HG02884 (cell line): ENCODE data around the gene MYO9B.
"Not testable (repeated sequence)": the region's sequence is repeated elsewhere in the genome, so short reads cannot be mapped to it uniquely, and the experiment has no call there.

Experiments used
- ATAC-seq: cut with Tn5 transposase; IDR thresholded peaks from one replicate; pipeline ENCODE4 v1.9.1; 2021; ENCODE audit warnings: mild to moderate bottlenecking, moderate library complexity; ENCODE audit not compliant: unreplicated experiment

MYO9B gene

DNA sequence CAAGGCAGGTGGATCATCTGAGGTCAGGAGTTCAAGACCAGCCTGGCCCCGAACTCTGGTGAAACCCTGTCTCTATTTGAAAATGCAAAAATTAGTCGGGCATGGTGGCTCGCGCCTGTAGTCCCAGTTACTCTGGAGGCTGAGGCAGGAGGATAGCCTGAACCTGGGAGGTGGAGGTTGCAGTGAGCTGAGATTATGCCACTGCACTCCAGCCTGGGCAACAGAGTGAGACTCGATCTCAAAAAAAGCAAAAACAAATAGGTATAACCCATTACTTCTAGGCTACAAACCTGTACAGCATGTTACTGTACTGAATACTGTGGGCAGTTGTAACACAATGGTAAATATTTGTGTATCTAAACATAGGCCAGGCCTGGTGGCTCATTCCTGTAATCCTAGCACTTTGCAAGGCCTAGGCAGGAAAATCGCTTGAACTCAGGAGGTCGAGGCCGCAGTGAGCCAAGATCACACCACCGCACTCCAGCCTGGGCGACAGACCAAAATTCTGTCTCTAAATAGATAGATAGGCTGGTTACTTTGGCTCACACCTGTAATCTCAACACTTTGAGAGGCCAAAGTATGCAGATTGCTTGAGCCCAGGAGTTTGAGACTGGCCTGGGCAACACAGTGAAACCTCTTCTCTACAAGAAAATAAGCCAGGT is 63.5 kb downstream of the MYO9B start:
- no peak for ATAC-seq

DNA sequence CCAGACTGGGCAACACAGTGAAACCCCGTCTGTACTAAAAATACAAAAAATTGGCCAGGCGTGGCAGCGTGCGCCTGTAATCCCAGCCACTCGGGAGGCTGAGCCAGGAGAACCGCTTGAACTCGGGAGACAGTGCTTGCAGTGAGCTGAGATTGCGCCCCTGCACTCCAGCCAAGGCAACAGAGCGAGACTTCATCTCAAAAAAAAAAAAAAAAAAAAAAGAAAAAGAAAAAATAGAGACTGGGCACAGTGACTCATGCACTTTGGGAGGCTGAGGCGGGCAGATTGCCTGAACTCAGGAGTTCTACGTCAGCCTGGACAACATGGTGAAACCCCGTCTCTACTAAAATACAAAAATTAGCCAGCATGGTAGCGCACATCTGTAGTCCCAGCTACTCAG is 69.2 kb downstream of the MYO9B start:
- not testable (repeated sequence) for ATAC-seq

DNA sequence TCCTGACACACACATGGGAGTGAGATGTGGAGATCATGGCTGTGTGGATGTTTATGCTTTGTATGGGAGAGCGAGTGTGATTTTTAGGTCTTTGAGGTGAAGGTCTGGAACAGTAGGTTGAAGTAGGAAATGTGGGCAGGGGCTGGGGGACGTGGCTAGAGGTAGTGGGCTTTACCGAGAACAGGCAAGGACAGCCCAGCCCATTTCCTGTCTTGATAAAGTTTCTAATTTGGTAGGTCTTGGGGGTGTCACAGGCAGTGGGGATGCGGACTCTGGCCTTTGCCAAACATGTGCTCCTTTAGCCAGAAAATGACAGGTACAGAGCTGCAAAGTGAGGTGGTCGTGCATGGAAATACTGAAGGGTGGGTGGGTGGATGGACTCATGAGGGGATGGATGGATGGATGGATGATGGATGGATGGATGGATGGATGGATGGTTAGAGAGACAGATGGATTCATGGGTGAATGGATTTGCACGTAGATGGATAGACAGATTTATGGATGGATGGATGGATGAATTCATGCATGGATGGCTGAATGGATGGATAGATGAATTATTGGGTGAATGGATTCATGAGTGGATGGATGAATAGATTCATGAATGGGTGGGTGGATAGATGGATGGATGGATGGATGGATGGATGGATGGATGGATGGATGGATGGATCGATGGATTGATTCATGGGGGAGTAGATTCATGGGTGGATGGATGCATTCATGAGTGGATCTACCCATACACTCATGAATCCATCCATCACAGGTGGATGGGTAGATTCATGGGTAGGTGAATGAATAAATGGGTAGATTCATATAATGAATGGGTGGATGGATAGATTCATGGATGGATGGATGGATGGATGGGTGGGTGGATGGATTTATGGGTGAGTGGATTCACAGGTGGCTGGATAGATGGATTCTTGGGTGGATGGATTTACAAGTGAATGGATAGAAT is 70.2 kb downstream of the MYO9B start:
- no peak for ATAC-seq

DNA sequence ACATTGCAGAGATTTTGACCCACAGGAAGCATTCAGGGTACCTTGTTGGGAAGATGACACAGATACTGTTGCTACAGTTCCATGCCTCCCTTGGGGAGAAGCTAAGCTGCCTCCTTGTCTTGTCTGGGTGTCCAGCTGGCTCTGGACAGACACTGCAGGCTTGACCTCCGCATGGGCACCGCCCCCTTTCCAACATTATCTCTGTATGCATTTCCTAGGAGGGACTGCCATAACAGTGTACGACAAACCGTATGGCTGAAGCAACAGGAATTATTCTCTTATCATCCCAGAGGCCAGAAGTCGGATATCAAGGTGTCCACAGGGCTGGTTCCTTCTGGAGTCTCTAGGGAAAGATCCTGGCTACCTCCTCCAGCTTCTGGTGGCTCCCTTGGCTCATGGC is 72.6 kb downstream of the MYO9B start:
- ATAC-seq, result no peak

DNA sequence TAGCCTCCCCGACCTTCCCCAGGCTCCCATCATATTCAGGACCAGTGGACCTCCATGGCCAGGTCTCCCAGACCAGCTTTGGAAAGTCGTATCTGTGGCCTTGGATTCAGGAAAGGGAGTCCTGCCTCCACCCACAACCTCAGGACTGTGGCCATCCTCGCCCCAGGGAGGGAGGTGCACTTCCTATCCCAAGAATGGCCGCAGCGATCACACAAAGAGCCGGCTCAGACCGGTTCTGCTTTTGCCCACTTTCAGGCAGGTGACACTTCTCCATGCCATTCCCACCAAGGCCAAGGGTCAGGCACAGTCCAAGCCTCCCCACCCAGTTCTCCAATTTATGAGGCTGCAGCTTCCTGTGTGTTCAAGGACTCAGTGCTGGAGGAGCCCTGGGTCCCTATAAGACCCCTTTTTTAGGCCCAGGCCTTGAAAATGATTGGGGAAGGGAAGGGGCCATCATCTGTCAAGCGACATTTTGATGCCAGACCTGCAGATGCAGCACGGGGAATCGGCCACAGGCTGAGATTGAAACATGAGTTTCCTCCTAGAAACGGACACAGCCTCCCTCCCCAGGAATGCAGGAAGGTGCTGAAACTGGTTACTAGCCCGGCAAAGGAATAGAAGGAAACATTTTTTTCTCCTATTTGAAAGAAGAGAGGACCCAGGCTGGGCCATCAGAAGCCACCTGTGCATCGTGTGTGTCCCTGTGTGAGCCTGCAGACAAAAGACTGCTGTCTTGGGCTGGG is 74.0 kb downstream of the MYO9B start:
- ATAC-seq, result no peak

- ATAC-seq, result no peak
Measured at GRCh38 chr19:17153996-17154395, 78.4 kb downstream of the MYO9B start.

DNA sequence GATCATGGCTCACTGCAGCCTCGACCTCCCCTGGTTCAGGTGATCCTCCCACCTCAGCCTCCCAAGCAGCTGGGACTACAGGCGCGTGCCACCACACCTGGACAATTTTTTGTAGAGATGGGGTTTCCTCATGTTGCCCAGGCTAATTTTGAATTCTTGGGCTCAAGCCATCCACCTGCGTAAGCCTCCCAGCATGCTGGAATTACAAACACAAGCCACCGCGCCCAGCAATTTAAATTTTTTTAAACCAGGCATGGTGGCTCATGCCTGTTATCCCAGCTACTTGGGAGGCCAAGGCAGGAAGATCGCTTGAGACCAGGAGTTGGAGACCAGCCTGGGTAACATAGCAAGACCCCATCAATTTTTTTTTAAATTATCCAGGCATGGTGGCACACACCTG is 79.7 kb downstream of the MYO9B start:
- ATAC-seq, result no peak

DNA sequence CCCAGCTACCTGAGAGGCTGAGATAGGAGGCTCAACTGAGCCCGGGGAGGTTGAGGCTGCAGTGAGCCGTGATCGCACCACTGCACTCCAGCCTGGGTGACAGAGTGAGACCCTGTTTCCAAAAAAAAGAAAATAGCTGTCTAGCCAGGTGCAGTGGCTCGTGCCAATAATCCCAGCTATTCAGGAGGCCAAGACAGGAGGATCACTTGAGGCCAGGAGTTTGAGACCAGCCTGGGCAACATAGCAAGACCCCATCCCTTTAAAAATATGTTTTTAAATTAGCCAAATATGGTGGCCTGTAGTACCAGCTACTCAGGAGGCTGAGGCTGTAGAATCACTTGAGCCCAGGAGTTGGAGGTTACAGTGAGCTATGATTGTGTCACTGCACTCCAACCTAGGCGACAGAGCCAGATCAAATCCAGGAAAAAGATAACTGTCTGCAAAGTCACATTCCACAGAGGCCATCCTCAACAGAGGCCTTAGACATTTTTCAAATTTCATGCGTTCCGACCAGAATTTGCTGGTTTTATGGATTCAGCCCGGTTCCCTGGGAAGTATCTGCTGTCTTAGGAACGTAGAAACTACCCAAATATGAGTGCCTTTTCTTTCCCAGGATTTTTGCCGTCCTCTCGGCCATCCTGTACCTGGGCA is 80.8 kb downstream of the MYO9B start:
- ATAC-seq, result no peak

DNA sequence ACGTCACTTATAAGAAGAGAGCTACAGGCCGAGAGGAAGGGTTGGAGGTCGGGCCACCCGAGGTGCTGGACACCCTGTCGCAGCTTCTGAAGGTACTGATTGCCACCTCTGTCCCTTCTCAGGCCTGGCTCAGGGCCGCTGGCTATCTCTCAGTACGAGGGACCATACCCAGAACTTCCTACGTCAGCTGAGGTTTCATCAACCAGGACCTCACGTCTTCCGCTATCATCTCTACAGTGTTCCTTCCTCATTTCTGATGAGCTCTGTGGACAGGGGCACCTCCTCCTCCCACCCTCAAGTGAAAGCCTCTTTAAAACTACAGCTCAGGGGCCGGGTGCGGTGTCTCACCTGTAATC is 81.3 kb downstream of the MYO9B start:
- no peak for ATAC-seq

GRCh38 chr19:17158584-17158983 is 83.0 kb downstream of the MYO9B start:
- ATAC-seq, result no peak

- ATAC-seq, result no peak
Measured at GRCh38 chr19:17159466-17160393, 84.2 kb downstream of the MYO9B start.

DNA sequence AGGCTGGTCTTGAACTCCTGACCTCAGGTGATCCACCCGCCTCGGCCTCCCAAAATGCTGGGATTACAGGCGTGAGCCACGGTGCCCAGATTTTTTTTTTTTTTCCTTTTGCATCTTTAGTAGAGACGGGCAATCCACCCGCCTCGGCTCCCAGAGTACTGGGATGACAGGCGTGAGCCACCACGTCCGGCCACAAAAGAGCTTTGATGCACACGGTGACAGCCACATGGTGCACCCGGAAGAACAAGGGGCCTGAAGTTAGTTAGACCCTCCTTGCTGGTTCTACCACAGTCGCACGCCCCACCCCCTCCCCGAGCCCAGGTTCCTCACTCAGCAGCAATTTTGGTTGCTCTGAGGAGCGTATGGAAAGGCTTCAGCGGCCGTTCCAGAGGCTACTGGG is 85.3 kb downstream of the MYO9B start:
- no peak for ATAC-seq

DNA sequence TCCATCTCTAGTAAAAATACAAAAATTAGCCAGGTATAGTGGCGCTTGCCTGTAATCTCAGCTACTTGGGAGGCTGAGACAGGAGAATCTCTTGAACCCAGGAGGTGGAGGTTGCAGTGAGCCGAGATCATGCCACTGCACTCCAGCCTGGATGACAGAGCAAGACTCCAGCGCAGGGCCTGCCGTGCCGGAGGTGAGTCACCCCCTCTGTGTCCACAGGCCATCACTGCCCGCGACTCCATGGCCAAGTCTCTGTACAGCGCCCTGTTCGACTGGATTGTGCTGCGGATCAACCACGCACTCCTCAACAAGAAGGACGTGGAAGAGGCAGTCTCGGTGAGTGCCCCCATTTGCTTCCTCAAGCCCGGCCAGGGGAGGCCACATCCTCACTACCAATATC is 86.6 kb downstream of the MYO9B start:
- not testable (repeated sequence) for ATAC-seq

- no peak for ATAC-seq
Measured at GRCh38 chr19:17162580-17162979, 87.0 kb downstream of the MYO9B start.

DNA sequence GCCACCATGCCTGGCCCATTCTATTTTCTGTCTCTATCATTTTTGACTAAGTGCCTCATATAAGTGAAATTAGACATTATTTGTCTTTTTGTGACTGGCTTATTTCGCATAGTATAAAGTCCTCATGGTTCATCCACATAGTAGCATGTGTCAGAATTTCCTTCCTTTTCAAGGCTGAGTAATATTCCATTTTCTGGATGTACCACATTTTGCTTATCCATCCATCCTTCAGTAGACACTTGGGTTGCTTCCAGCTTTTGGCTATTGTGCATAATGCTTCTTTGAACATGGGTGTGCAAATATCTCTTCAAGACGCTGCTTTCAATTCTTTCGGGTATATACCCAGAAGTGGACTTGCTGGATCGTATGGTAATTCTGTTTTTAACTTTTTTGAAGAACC is 88.1 kb downstream of the MYO9B start:
- ATAC-seq, result no peak

DNA sequence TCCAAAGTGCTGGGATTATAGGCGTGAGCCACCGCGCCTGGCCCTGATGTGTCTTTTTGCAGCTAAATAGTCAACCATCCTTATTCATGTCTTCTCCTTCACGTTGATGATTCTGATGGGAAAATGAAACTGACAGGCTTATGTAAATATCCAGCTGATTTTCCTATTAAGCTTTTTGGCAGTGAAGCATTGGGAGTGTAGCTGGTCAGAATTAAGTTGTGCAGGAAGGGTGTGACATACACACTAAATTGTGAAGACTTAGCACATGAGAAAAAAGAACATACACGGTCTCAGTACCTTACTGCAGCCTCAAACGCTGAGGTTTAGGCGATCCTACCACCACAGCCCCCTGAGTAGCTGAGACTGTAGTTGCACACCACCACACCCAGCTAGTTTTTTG is 89.1 kb downstream of the MYO9B start:
- no peak for ATAC-seq

DNA sequence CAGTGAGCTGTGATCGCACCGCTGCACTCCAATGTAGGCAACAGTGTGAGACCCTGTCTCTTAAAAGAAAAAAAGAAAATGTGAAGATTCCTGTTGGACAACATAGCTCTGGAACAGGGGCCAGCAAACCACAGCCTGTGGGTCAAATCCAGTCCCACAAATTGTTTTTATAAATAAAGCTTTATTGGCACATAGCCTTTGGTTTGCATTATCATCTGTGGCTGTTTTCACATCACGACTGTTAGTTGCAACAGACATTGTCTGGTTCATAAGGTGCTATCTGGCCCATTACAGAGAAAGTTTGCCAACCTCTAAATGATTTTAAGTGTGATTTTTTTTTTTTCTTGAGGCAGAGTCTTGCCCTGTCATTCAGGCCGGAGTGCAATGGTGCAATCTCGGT is 90.1 kb downstream of the MYO9B start:
- no peak for ATAC-seq

DNA sequence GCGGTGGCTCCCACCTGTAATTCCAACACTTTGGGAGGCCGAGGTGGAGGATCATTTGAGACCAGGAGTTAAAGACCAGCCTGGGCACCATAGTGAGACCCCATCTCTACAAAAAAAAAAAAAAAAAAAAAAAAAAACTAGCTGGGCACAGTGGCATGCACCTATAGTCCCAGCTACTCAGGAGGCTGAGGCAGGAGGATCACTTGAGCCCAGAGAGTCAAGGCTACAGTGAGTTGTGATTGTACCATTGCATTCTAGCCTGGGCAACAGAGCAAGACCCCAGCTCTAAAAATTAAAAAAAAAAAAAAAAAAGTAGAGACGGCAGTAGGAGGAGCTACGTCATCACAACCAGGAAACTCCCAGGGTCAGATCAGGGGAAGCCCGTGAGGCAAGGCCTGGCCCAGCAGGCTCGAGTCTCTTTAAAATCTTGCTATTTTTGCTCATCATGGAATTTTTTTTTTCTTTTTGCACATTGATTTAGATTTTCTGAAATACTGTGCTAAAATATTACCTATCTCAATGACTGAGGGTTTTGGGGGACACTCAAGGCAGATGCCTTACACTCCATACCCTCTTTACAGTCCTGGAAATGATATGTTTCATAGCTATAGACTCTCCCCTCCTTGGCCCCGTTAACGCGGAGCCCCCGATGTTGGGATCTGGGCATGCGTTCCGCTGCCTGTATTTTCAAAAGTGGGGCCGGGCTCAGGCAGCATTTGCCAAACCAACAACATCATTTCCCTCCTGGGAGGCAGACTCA is 95.1 kb downstream of the MYO9B start:
- no peak for ATAC-seq

DNA sequence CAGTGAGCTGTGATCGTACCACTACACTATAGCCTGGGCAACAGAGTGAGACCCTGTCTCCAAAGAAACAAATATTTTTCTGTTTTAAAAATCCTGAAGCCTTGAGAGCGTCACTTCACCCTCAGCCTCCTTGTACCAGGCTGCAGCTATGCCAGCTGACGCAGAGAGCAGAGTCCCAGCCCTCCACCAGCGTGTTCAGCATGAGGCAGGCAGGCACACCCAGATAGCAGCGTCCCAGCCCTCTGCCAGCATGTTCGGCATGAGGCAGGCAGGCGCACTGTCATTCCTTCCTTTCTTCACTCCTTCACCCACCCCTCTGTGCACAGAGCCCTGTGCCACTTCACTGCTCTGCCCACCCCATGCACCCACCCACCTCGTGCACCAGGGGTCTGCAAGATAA is 96.3 kb downstream of the MYO9B start:
- ATAC-seq, result no peak
